GM18505 (cell line): ENCODE data around the gene PPP1R3D.
"Not testable (repeated sequence)": the region's sequence is repeated elsewhere in the genome, so short reads cannot be mapped to it uniquely, and the experiment has no call there.

Source experiments
- ATAC-seq: cut with Tn5 transposase; IDR thresholded peaks from one replicate; pipeline ENCODE4 v1.9.1; 2021; ENCODE audit not compliant: unreplicated experiment
- POLR2A ChIP-seq: IDR thresholded peaks from 4 replicates; pipeline ENCODE4 v1.6.1; 2011; ENCODE audit warnings: borderline replicate concordance; ENCODE audit not compliant: insufficient read depth, insufficient read length; ENCODE audit errors: extremely low read depth

PPP1R3D gene

DNA sequence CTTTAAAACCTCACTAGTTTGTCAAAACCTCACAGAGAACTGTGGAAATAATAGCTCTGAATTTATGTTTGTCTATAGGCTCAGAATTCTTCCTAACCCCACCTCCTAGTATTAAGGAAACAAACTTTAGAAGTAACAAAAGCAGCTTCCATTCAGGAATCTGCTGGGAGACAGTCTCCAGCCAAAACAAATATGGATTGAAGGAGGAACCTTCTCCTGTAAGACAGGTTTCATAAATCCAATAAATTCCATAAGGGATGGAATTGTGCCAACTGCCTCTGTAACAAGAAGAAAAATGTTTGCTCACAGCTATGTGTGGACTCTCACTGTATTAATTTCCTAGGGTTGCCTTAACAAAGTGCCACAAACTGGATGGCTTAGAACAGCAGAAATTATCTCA is 14.2 kb downstream of the PPP1R3D start:
- TF ChIP-seq POLR2A: no peak
- no peak for ATAC-seq

DNA sequence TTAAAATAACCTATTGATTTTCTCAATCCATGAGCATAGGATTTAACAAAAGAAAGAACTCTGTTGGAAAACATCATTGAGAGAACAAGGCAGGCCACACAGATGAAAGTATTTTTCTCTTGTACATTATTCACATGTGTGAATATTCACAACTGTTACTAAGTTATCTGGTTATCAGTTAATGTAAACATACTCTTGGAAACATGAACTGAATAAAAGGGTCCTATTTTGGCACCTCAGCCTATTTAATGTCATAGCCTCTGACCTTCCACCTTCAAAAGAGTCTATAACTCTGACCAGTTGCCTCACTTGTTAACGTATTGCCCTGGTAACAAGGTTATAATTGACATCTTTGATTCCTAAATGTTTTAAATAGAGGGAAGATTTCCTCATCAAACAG is 14.7 kb downstream of the PPP1R3D start:
- ATAC-seq: no peak
- TF ChIP-seq POLR2A: no peak

- no peak for ATAC-seq
- TF ChIP-seq POLR2A: no peak
Measured at GRCh38 chr20:59923514-59923913, 16.6 kb downstream of the PPP1R3D start.

GRCh38 chr20:59920944-59921343 is 19.2 kb downstream of the PPP1R3D start:
- no peak for ATAC-seq
- TF ChIP-seq POLR2A: no peak

- no peak for ATAC-seq
- no peak for TF ChIP-seq POLR2A
Measured at GRCh38 chr20:59912609-59913008, 27.5 kb downstream of the PPP1R3D start.

DNA sequence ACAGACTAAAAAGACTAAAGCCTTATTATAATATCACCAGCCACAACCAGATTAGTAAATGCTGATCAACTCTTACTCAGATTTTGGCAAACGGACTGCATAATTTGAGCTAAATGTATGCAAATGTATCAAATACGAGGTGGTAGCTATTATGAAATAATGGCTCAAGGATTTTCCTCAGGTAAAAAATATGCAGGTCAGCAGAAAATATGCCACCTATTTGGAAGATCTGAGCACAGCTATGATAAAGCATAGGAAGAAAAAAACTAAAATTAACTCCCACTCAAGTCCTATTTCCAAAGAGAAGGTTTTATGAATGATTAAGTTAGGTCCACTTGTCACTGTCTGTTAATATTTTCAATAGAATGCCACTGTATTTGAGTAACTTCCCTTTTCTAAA is 29.1 kb downstream of the PPP1R3D start:
- no peak for TF ChIP-seq POLR2A
- no peak for ATAC-seq

- no peak for ATAC-seq
- no peak for TF ChIP-seq POLR2A
Measured at GRCh38 chr20:59908855-59909254, 31.2 kb downstream of the PPP1R3D start.

- TF ChIP-seq POLR2A: no peak
- no peak for ATAC-seq
Measured at GRCh38 chr20:59903621-59904020, 36.5 kb downstream of the PPP1R3D start.

DNA sequence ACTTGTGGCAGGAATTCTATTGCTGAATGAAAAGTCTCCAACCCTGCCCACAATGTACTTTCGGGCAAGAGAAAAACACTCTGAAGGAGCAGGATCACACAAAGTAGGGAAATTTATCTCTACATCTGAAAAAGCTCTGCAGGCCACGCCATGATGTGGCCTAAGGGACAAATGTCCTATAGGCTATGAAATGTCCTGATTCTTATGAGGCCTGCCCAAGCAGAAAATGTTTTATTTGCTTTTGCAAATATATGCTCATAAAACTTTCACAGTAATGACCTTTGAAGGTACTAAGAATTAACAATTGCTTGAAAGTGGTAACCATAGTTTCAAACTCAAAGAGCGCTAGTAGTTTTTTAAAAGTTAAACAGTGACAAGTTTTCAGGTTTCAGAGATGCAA is 37.6 kb downstream of the PPP1R3D start:
- no peak for ATAC-seq
- TF ChIP-seq POLR2A: no peak

- TF ChIP-seq POLR2A: no peak
- no peak for ATAC-seq
Measured at GRCh38 chr20:59895908-59896307, 44.2 kb downstream of the PPP1R3D start.

- TF ChIP-seq POLR2A: no peak
- ATAC-seq: no peak
Measured at GRCh38 chr20:59891581-59891980, 48.5 kb downstream of the PPP1R3D start.

GRCh38 chr20:59890035-59890434 is 50.1 kb downstream of the PPP1R3D start:
- not testable (repeated sequence) for ATAC-seq

GRCh38 chr20:59888050-59888449 is 52.1 kb downstream of the PPP1R3D start:
- TF ChIP-seq POLR2A: no peak
- no peak for ATAC-seq
